GM21515 (cell line): ENCODE results near the gene DNASE2B.

ENCODE experiments used
- ATAC-seq: cut with Tn5 transposase; IDR thresholded peaks from one replicate; pipeline ENCODE4 v1.9.1; 2021; ENCODE audit not compliant: unreplicated experiment

Gene DNASE2B

DNA sequence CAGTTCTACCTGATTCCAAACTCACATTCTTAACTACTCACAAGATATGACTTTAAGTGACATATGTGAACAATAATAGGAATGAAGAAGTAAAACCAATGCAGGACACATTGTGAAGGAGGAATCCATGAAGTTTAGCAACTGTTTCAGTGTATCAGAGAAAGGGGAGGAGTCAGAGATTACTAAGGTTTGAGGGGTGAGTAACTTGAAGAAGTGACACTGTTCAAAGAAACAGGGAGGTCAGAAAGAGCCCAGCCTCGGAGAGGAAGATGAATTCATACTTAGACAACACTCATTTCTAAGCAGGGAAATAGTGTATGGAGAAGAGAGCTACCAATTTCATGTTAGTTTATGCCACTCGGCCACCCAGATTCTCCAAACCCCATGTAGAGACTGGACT, 52.6 kb downstream of the DNASE2B start:
- ATAC-seq: no peak

DNA sequence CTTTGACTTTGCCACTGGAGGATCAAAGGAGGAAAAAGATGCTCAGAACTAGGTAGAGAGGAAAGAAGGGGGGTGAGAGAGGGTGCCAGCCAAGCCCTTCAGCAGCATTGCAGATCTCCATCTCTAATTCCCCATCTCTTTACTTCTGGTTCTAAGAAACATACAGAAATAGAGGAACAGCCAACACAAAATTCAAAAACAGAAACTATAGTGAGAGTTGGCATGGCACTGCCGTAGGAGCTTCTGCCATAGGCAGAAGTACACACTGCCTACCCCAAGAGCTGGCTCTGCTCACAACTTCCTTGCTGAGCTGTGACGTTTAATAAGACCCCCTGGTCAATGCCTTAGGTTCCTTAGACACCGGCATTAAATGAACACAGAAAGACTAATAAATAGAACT, 54.2 kb downstream of the DNASE2B start:
- ATAC-seq: no peak

DNA sequence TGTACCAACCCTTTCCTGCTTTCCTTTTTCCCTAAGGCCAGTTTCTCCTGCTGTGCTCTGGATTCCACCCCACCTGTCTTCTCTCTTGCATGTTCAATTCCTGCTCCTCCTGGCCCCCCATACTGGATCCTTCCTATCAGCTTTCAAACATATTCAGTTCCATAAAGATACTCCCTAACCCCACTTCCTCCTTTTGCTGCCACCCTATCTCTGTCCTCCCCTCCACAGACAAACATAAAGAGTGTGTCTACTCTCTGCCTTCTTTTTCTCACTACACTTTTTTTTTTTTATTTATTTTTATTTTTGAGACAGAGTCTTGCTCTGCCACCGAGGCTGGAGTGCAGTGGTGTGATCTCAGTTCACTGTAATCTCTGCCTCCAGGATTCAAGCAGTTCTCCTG, 63.8 kb downstream of the DNASE2B start:
- ATAC-seq: no peak
